Measurements from ENCODE around the gene IFITM2.
A peak's percentile ranks its signal among the peaks of the same experiment; 100 is the strongest.

IFITM2 gene

DNA sequence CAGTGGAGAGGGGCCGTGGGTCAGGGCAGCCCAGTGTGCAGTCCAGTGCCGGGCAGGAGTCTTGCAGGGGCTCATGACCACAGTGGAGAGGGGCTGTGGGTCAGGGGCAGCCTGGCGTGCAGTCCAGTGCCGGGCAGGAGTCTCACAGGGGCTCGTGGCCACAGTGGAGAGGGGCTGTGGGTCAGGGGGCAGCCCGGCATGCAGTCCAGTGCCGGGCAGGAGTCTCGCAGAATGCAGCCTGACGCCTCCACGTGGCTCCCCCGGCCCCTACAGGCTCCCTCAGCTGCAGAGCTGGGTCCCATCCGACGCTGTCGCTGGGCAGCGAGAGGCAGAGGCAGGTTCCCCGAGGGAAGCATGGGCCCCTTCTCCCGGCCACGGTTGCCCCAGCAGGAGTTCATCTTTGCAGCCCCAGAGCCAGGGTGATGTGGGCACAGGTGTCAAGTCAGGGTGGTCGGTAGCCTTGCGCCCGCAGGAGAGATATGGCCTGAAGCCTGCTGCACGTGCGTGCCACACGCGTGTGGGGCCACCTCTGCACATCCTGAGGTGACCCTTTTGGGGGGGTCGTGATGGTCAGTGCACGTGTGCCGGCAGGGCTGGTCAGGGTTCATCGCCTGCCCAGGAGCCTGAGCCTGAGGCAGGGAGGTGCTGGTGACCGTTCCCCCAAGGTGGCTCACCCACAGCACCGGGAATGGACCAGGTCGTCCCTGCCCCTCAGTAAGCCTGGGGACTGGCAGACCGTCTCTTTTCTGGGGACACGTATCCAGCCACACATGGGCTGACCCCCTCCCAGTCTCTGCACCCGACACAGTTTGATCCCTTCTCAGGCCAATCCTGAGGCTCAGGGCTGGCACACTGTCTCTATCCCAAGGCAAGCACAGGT is 11.2 kb upstream of the IFITM2 start:
- Histone ChIP-seq H2BK120ac (ENCODE audit: low read depth, low read length) (no peak overlapping the region), H2BK15ac (ENCODE audit: low read depth, poor library complexity, severe bottlenecking) (no peak overlapping the region), H3K18ac (ENCODE audit: low read depth in 1 of 2, low read length in 2 of 2) (no peak overlapping the region), H2BK5ac (ENCODE audit: low read depth, low read length, poor library complexity, severe bottlenecking) (no peak overlapping the region), H2AFZ (ENCODE audit: low read depth, low read length) (no peak overlapping the region), H4K91ac (ENCODE audit: low read length) (no peak overlapping the region), H2AK5ac (ENCODE audit: low read length, severe bottlenecking) (no peak overlapping the region), H3K79me1 (replicated peaks; ENCODE audit: low read length, poor library complexity, severe bottlenecking) (peaks cover 1% of the 10 kb centered on the region), H3K23ac (ENCODE audit: low read length in 2 of 2) (no peak overlapping the region), H3K36me3 (ENCODE audit: control insufficient read depth in 1 of 2, insufficient read depth in 2 of 2, low read depth in 1 of 2, low read length in 2 of 2) (peaks cover 0 to 46% of the 10 kb centered on the region in 2 experiments), H4K8ac (ENCODE audit: low read length) (no peak overlapping the region), H3K9ac (ENCODE audit: low read length) (no peak overlapping the region), H3K27ac (ENCODE audit: low read length, poor library complexity, severe bottlenecking) (no peak overlapping the region), H3K4ac (ENCODE audit: low read depth in 1 of 2, low read length in 2 of 2) (no peak overlapping the region), H2BK12ac (ENCODE audit: low read length in 2 of 2) (no peak overlapping the region), H3K4me2 (ENCODE audit: low read length, poor library complexity, severe bottlenecking) (no peak overlapping the region), H3K27me3 (ENCODE audit: control insufficient read depth in 1 of 2, insufficient read depth in 1 of 2, low read length in 2 of 2) (peaks cover 0 to 53% of the 10 kb centered on the region in 2 experiments), H3K9me3 (ENCODE audit: control insufficient read depth, low read length) (no peaks in the 10 kb centered on the region), H3K14ac (ENCODE audit: low read length in 2 of 2) (no peak overlapping the region), H3K4me3 (ENCODE audit: insufficient read depth in 1 of 2, low read depth in 1 of 2, low read length in 2 of 2) (no peak overlapping the region), H3K4me1 (ENCODE audit: control insufficient read depth, insufficient read depth, low read depth, low read length) (peaks cover 13% of the 10 kb centered on the region)
- no peak for DNase-seq
- 88% methylated on average over 35 of the region's 35 CpGs for WGBS

DNA sequence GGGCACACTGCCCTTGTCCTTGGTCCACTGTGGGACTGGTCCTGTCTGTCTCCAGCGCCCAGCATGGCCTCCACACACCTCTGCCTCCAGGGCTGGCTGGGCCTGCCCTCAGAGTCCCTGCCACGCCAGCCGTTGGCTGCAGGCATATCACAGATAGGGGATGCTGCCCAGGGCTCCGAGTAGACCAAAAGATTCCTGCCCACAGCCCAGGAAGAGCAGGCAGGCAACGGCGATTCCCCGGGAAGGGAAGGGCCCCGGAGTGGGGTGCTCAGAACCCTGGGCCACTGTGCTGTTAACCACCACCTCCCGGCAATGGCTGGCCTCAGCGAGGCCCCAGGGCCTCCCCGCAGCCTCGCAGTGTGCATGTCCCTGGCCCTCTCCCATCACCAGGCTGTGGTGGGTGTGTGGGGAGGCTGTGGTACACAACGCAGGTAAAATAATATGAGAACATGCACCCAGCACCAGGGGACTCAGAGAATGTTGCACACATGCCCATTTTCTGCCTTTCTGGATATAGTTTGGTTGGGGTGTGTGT is 10.5 kb upstream of the IFITM2 start:
- Histone ChIP-seq H3K27me3 (ENCODE audit: control insufficient read depth in 1 of 2, insufficient read depth in 1 of 2, low read length in 2 of 2) (peaks cover 0 to 53% of the 10 kb centered on the region in 2 experiments), H3K9ac (ENCODE audit: low read length) (no peak overlapping the region), H2BK5ac (ENCODE audit: low read depth, low read length, poor library complexity, severe bottlenecking) (no peak overlapping the region), H3K9me3 (ENCODE audit: control insufficient read depth, low read length) (no peaks in the 10 kb centered on the region), H3K4me2 (ENCODE audit: low read length, poor library complexity, severe bottlenecking) (no peak overlapping the region), H3K4me1 (ENCODE audit: control insufficient read depth, insufficient read depth, low read depth, low read length) (peaks cover 13% of the 10 kb centered on the region), H3K4me3 (ENCODE audit: insufficient read depth in 1 of 2, low read depth in 1 of 2, low read length in 2 of 2) (no peak overlapping the region), H2BK12ac (ENCODE audit: low read length in 2 of 2) (no peak overlapping the region), H2BK15ac (ENCODE audit: low read depth, poor library complexity, severe bottlenecking) (no peak overlapping the region), H2AFZ (ENCODE audit: low read depth, low read length) (no peak overlapping the region), H3K79me1 (replicated peaks; ENCODE audit: low read length, poor library complexity, severe bottlenecking) (no peaks in the 10 kb centered on the region), H3K14ac (ENCODE audit: low read length in 2 of 2) (no peak overlapping the region), H2AK5ac (ENCODE audit: low read length, severe bottlenecking) (no peak overlapping the region), H3K18ac (ENCODE audit: low read depth in 1 of 2, low read length in 2 of 2) (no peak overlapping the region), H3K27ac (ENCODE audit: low read length, poor library complexity, severe bottlenecking) (no peak overlapping the region), H3K23ac (ENCODE audit: low read length in 2 of 2) (no peak overlapping the region), H4K8ac (ENCODE audit: low read length) (peak overlapping the region; percentile 19), H4K91ac (ENCODE audit: low read length) (no peak overlapping the region), H3K4ac (ENCODE audit: low read depth in 1 of 2, low read length in 2 of 2) (no peak overlapping the region), H3K36me3 (ENCODE audit: control insufficient read depth in 1 of 2, insufficient read depth in 2 of 2, low read depth in 1 of 2, low read length in 2 of 2) (peaks cover 0 to 40% of the 10 kb centered on the region in 2 experiments), H2BK120ac (ENCODE audit: low read depth, low read length) (no peak overlapping the region)
- DNase-seq = no peak
- 93% methylated on average over 13 of the region's 13 CpGs for WGBS

DNA sequence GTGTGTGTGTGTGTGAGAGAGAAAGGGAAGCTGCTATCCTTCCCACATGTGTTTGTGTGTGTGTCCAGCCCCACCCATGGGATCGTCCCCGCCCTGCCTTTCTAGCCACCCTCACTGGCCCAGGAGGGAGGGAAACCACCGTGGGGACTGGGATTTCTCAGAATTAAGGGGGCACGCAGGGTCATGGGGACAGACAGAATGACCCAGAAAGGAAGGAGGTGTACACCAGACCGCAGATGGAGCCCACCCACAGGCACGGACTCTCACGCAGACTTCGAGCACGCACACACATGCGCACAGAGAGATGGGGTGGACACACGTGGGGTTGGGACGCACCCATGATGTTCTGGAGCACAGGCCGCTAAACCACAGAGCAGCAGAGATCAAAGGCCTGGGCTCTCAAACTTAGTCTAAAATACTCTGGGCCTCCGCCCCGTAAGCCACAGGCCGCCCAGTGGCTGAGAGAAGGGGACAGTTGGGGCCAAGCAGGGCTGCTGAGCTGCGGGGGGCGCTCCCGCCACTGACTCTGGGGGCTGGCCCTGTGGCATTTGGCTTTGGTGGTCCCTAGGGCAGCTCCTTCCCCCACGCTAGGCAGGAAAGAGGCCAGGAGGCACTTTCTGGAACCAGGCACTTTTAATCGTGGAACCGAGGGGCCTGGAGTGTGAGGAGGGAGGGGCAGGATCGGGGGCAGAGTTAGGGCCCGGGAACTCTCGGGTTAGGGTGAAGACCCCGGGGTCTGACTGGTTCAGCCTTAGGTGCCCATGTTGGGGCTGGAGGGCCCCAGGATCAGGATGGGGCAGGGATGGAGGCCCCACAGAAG is 9.8 kb upstream of the IFITM2 start:
- no peak overlapping the region for H2BK120ac ChIP-seq (ENCODE audit: low read depth, low read length)
- H2BK15ac ChIP-seq (ENCODE audit: low read depth, poor library complexity, severe bottlenecking) = no peak overlapping the region
- H3K4ac ChIP-seq (ENCODE audit: low read depth in 1 of 2, low read length in 2 of 2) = no peak overlapping the region
- H3K79me1 ChIP-seq (replicated peaks; ENCODE audit: low read length, poor library complexity, severe bottlenecking) = no peaks in the 10 kb centered on the region
- peak overlapping the region; percentile 54 for H4K91ac ChIP-seq (ENCODE audit: low read length)
- H2AK5ac ChIP-seq (ENCODE audit: low read length, severe bottlenecking) = no peak overlapping the region
- no peak overlapping the region for H3K18ac ChIP-seq (ENCODE audit: low read depth in 1 of 2, low read length in 2 of 2)
- no peak overlapping the region for H3K27ac ChIP-seq (ENCODE audit: low read length, poor library complexity, severe bottlenecking)
- no peak overlapping the region for H3K23ac ChIP-seq (ENCODE audit: low read length in 2 of 2)
- peaks cover 10% of the 10 kb centered on the region for H3K4me1 ChIP-seq (ENCODE audit: control insufficient read depth, insufficient read depth, low read depth, low read length)
- no peak overlapping the region for H3K14ac ChIP-seq (ENCODE audit: low read length in 2 of 2)
- H3K4me2 ChIP-seq (ENCODE audit: low read length, poor library complexity, severe bottlenecking) = no peak overlapping the region
- H3K36me3 ChIP-seq (ENCODE audit: control insufficient read depth in 1 of 2, insufficient read depth in 2 of 2, low read depth in 1 of 2, low read length in 2 of 2) = peaks cover 0 to 33% of the 10 kb centered on the region in 2 experiments
- H3K4me3 ChIP-seq (ENCODE audit: insufficient read depth in 1 of 2, low read depth in 1 of 2, low read length in 2 of 2) = no peak overlapping the region
- no peak overlapping the region for H2BK5ac ChIP-seq (ENCODE audit: low read depth, low read length, poor library complexity, severe bottlenecking)
- no peak for DNase-seq
- H4K8ac ChIP-seq (ENCODE audit: low read length) = no peak overlapping the region
- H2AFZ ChIP-seq (ENCODE audit: low read depth, low read length) = no peak overlapping the region
- 86% methylated on average over 26 of the region's 26 CpGs for WGBS
- H3K9me3 ChIP-seq (ENCODE audit: control insufficient read depth, low read length) = no peaks in the 10 kb centered on the region
- H3K9ac ChIP-seq (ENCODE audit: low read length) = no peak overlapping the region
- no peak overlapping the region for H2BK12ac ChIP-seq (ENCODE audit: low read length in 2 of 2)
- H3K27me3 ChIP-seq (ENCODE audit: control insufficient read depth in 1 of 2, insufficient read depth in 1 of 2, low read length in 2 of 2) = peaks cover 0 to 53% of the 10 kb centered on the region in 2 experiments
